ENCODE results near the gene EEF1AKMT1.
"Not testable (repeated sequence)": the region's sequence is repeated elsewhere in the genome, so short reads cannot be mapped to it uniquely, and the experiment has no call there.

The EEF1AKMT1 gene

GRCh38 chr13:20767309-20767943, 6.3 kb downstream of the EEF1AKMT1 start:
- H2AFZ ChIP-seq, result no peak overlapping the region
- TF ChIP-seq CTCF (IDR thresholded peaks at IDR 0.05), result no peak
- H3K36me3 ChIP-seq (ENCODE audit: control insufficient read depth, insufficient read depth, low read length), result no peaks in the 10 kb centered on the region
- H3K4me2 ChIP-seq (ENCODE audit: low read length), result no peak overlapping the region
- H3K9me3 ChIP-seq (ENCODE audit: control insufficient read depth, low read length), result no peaks in the 10 kb centered on the region
- no peak overlapping the region for H3K27ac ChIP-seq
- peaks cover 2% of the 10 kb centered on the region for H3K79me2 ChIP-seq
- no peak overlapping the region for H3K4me3 ChIP-seq (ENCODE audit: low read depth, low read length)
- H3K9ac ChIP-seq, result no peak overlapping the region
- no peaks in the 10 kb centered on the region for H3K27me3 ChIP-seq (ENCODE audit: control insufficient read depth, insufficient read depth, low read length)
- no peaks in the 10 kb centered on the region for H3K4me1 ChIP-seq

- H3K36me3 ChIP-seq (ENCODE audit: control insufficient read depth, insufficient read depth, low read length), result no peaks in the 10 kb centered on the region
- H2AFZ ChIP-seq, result no peak overlapping the region
- H3K4me2 ChIP-seq (ENCODE audit: low read length), result no peak overlapping the region
- H3K79me2 ChIP-seq, result no peaks in the 10 kb centered on the region
- TF ChIP-seq CTCF (IDR thresholded peaks at IDR 0.05), result no peak
- H3K4me3 ChIP-seq (ENCODE audit: low read depth, low read length), result no peak overlapping the region
- H3K9me3 ChIP-seq (ENCODE audit: control insufficient read depth, low read length), result no peaks in the 10 kb centered on the region
- no peak overlapping the region for H3K27ac ChIP-seq
- no peaks in the 10 kb centered on the region for H3K4me1 ChIP-seq
- no peak overlapping the region for H3K9ac ChIP-seq
- no peaks in the 10 kb centered on the region for H3K27me3 ChIP-seq (ENCODE audit: control insufficient read depth, insufficient read depth, low read length)
Observed at GRCh38 chr13:20760872-20761271, 12.9 kb downstream of the EEF1AKMT1 start.

- H3K4me2 ChIP-seq (ENCODE audit: low read length), result no peak overlapping the region
- no peaks in the 10 kb centered on the region for H3K9me3 ChIP-seq (ENCODE audit: control insufficient read depth, low read length)
- H3K27ac ChIP-seq, result no peak overlapping the region
- H3K4me1 ChIP-seq, result no peaks in the 10 kb centered on the region
- TF ChIP-seq CTCF (IDR thresholded peaks at IDR 0.05), result no peak
- no peaks in the 10 kb centered on the region for H3K79me2 ChIP-seq
- no peaks in the 10 kb centered on the region for H3K27me3 ChIP-seq (ENCODE audit: control insufficient read depth, insufficient read depth, low read length)
- no peak overlapping the region for H3K9ac ChIP-seq
- no peaks in the 10 kb centered on the region for H3K36me3 ChIP-seq (ENCODE audit: control insufficient read depth, insufficient read depth, low read length)
- H3K4me3 ChIP-seq (ENCODE audit: low read depth, low read length), result no peak overlapping the region
- no peak overlapping the region for H2AFZ ChIP-seq
Observed at GRCh38 chr13:20754009-20754408, 19.8 kb downstream of the EEF1AKMT1 start.

- no peak overlapping the region for H3K9ac ChIP-seq
- no peak overlapping the region for H3K4me3 ChIP-seq (ENCODE audit: low read depth, low read length)
- H3K79me2 ChIP-seq, result no peaks in the 10 kb centered on the region
- no peak overlapping the region for H2AFZ ChIP-seq
- no peaks in the 10 kb centered on the region for H3K9me3 ChIP-seq (ENCODE audit: control insufficient read depth, low read length)
- no peaks in the 10 kb centered on the region for H3K27me3 ChIP-seq (ENCODE audit: control insufficient read depth, insufficient read depth, low read length)
- no peaks in the 10 kb centered on the region for H3K4me1 ChIP-seq
- H3K27ac ChIP-seq, result no peak overlapping the region
- H3K36me3 ChIP-seq (ENCODE audit: control insufficient read depth, insufficient read depth, low read length), result no peaks in the 10 kb centered on the region
- no peak overlapping the region for H3K4me2 ChIP-seq (ENCODE audit: low read length)
- no peak for TF ChIP-seq CTCF (IDR thresholded peaks at IDR 0.05)
Observed at GRCh38 chr13:20749377-20749776, 24.4 kb downstream of the EEF1AKMT1 start.

GRCh38 chr13:20743830-20744404, 29.8 kb downstream of the EEF1AKMT1 start:
- H3K27ac ChIP-seq; H3K4me3 ChIP-seq (ENCODE audit: low read depth, low read length); H3K9ac ChIP-seq; H3K79me2 ChIP-seq; H2AFZ ChIP-seq; H3K4me2 ChIP-seq (ENCODE audit: low read length); H3K4me1 ChIP-seq; H3K9me3 ChIP-seq (ENCODE audit: control insufficient read depth, low read length); H3K36me3 ChIP-seq (ENCODE audit: control insufficient read depth, insufficient read depth, low read length); H3K27me3 ChIP-seq (ENCODE audit: control insufficient read depth, insufficient read depth, low read length): not testable (repeated sequence)
